HG02938 (cell line): Measurements from ENCODE around the gene MALT1.
"Not testable (repeated sequence)": the region's sequence is repeated elsewhere in the genome, so short reads cannot be mapped to it uniquely, and the experiment has no call there.

ENCODE experiments used
- ATAC-seq: cut with Tn5 transposase; IDR thresholded peaks from one replicate; pipeline ENCODE4 v1.9.1; 2021; ENCODE audit warnings: mild to moderate bottlenecking, moderate library complexity; ENCODE audit not compliant: unreplicated experiment

MALT1 gene

GRCh38 chr18:58769321-58769720 lies 98.1 kb downstream of the MALT1 start:
- ATAC-seq = no peak

- no peak for ATAC-seq
These were observed 99.3 kb downstream of the MALT1 start for GRCh38 chr18:58770601-58771000.

GRCh38 chr18:58772161-58772560 lies 100.9 kb downstream of the MALT1 start:
- no peak for ATAC-seq

GRCh38 chr18:58776084-58776483 lies 104.8 kb downstream of the MALT1 start:
- no peak for ATAC-seq

- ATAC-seq = not testable (repeated sequence)
These were observed 105.3 kb downstream of the MALT1 start for GRCh38 chr18:58776541-58776940.

- no peak for ATAC-seq
These were observed 106.2 kb downstream of the MALT1 start for GRCh38 chr18:58777471-58777870.

- ATAC-seq = no peak
These were observed 108.3 kb downstream of the MALT1 start for GRCh38 chr18:58779529-58779928.

- ATAC-seq = no peak
These were observed 108.8 kb downstream of the MALT1 start for GRCh38 chr18:58780045-58780444.

GRCh38 chr18:58781627-58782194 lies 110.4 kb downstream of the MALT1 start:
- ATAC-seq = no peak

- ATAC-seq = no peak
These were observed 113.4 kb downstream of the MALT1 start for GRCh38 chr18:58784601-58785137.

GRCh38 chr18:58785171-58785805 lies 114.0 kb downstream of the MALT1 start:
- ATAC-seq = no peak

- no peak for ATAC-seq
These were observed 114.6 kb downstream of the MALT1 start for GRCh38 chr18:58785870-58786269.

GRCh38 chr18:58787536-58788149 lies 116.4 kb downstream of the MALT1 start:
- ATAC-seq = no peak

GRCh38 chr18:58788470-58788869 lies 117.2 kb downstream of the MALT1 start:
- ATAC-seq = no peak

GRCh38 chr18:58788971-58789875 lies 118.0 kb downstream of the MALT1 start:
- ATAC-seq = no peak

GRCh38 chr18:58789876-58790240 lies 118.6 kb downstream of the MALT1 start:
- ATAC-seq = no peak

- peak; percentile 92 for ATAC-seq
These were observed 120.8 kb downstream of the MALT1 start for GRCh38 chr18:58792086-58792485.

- ATAC-seq = no peak
These were observed 122.1 kb downstream of the MALT1 start for GRCh38 chr18:58793361-58793760.

GRCh38 chr18:58796220-58796619 lies 125.0 kb downstream of the MALT1 start:
- ATAC-seq = no peak

GRCh38 chr18:58800582-58800981 lies 129.3 kb downstream of the MALT1 start:
- ATAC-seq = peak; percentile 89

GRCh38 chr18:58802959-58803358 lies 131.7 kb downstream of the MALT1 start:
- no peak for ATAC-seq
